Measurements from ENCODE around the gene ACTMAP. TPM values are rescaled to one million over a fixed set of nuclear protein-coding genes. Genes with fewer than 3 reads are reported as not detected.

Gene ACTMAP
- total RNA-seq, 1 experiment from 2014 or later: 39.3 TPM

DNA sequence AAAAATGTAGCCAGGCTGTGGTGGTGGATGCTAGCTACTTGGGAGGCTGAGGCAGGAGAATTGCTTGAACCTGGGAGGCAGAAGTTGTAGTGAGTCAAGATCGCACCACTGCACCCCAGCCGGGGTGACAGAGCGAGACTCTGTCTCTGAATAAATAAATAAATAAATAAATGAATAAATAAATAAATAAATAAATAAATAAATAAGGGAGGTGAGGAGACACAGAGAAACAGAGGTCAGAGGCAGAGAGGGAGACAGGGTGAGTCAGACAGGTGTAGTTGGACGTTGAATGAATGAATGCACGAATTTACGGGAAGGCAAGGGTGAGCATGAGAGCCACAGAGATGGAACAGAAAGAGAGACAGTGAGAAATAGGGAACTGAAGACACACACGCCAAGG lies 30.9 kb upstream of the ACTMAP start:
- Histone ChIP-seq H2AFZ (no peak overlapping the region), H3K27ac (no peak overlapping the region), H3F3A (ENCODE audit: insufficient read depth, low read depth) (peaks cover 27% of the 10 kb centered on the region), H3K9me2 (ENCODE audit: insufficient read depth) (no peaks in the 10 kb centered on the region), H3K27me3 (ENCODE audit: insufficient read depth, low read depth) (no peaks in the 10 kb centered on the region), H3K79me2 (ENCODE audit: low read depth) (no peaks in the 10 kb centered on the region), H3K36me3 (ENCODE audit: low read depth) (no peaks in the 10 kb centered on the region), H3K9me3 (ENCODE audit: insufficient read depth, low read depth) (no peaks in the 10 kb centered on the region), H4K20me1 (ENCODE audit: insufficient read depth) (no peaks in the 10 kb centered on the region; the same call in 1 of the 2 replicates), H3K4me2 (no peak overlapping the region), H3K4me1 (replicated peaks; ENCODE audit: insufficient read depth) (peaks cover 13% of the 10 kb centered on the region), H3K4me3 (no peak overlapping the region)
- DNase-seq: no peak
- ChIA-PET CTCF (no interaction called here), POLR2A (ENCODE audit: unreplicated experiment) (no interaction called here)
- no peak for TF ChIP-seq CTCF (conservative IDR thresholded peaks at IDR 0.05)
- TF ChIP-seq EZH2 (IDR thresholded peaks at IDR 0.05; ENCODE audit: low read depth): no peak
- intact Hi-C loops (cut with micrococcal nuclease; ENCODE audit: unreplicated experiment): no loop called here
- BruUV-seq (replicated peaks): no TSS peak

DNA sequence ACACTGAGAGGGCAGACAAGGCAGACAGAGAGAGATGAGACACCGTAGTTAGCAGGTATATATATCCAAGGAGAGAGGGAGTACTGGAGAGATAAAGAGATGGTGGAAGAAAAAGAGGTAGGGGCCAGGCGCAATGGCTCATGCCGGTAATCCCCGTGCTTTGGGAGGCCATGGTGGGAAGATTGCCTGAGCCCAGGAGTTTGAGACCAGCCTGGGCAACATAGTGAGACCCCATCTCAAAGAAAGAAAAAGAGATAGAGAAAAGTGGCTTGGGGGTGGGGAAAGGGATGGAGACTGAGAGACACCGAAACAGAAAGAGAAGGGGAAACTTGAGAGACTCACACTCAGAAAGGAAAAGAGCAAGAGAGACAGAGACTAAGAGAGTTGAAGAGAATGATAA lies 30.3 kb upstream of the ACTMAP start:
- H3K4me2 ChIP-seq: no peak overlapping the region
- CTCF ChIA-PET: no interaction called here

DNA sequence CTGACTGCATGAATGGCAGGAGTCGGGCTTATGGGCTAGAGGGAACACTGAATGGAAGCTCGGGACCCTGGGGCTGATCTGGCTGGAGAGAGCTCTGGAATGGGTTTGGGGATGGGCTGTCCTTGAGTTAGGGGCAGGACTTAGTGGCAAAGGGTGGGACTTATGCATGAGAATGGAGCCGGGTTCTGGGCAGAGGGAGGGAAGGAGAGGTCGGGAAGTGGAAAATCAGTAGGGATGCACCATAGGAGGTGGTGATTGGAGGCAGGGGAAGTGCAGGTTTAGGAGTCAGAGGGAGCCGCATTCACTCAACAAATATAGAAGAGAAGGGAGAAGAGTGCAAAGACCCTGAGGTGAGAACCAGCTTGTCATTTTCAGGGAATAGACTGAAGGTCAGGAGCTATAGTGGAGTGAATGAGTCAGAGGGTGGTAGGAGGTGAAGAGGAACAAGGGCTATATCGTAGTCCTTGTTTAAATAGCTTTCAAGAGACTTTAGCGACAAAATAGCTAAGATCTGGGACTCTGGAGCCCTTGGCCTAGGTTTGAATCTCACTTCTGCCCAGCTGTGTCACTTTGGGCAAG lies 28.5 kb upstream of the ACTMAP start:
- TF ChIP-seq CTCF (conservative IDR thresholded peaks at IDR 0.05): no peak
- no peak for TF ChIP-seq EZH2 (IDR thresholded peaks at IDR 0.05; ENCODE audit: low read depth)
- peak in 1 of 2 experiments; percentile 50 for DNase-seq
- intact Hi-C loops (cut with micrococcal nuclease; ENCODE audit: unreplicated experiment): loop anchor here (1.0 kb wide), 1 partner anchor 20 kb away; no protein-coding TSS in a partner anchor
- POLR2A ChIA-PET (ENCODE audit: unreplicated experiment): interaction anchor here (0.7 to 2.6 kb wide), 8 partner anchors 20 to 485 kb away, joined by 4 to 22 read pairs (median 6); partner anchors contain the start of genes ACTMAP, AXL, BLVRB and COQ8B
- Histone ChIP-seq H3K79me2 (ENCODE audit: low read depth) (no peaks in the 10 kb centered on the region), H3F3A (ENCODE audit: insufficient read depth, low read depth) (peaks cover 29% of the 10 kb centered on the region), H3K4me3 (peak overlapping the region; percentile 64), H3K36me3 (ENCODE audit: low read depth) (no peaks in the 10 kb centered on the region), H3K27me3 (ENCODE audit: insufficient read depth, low read depth) (no peaks in the 10 kb centered on the region), H3K27ac (peak overlapping the region; percentile 95), H3K9me3 (ENCODE audit: insufficient read depth, low read depth) (no peaks in the 10 kb centered on the region), H2AFZ (peak overlapping the region; percentile 66; the same call in 1 of the 2 replicates), H3K4me2 (peak overlapping the region; percentile 91), H3K4me1 (replicated peaks; ENCODE audit: insufficient read depth) (peaks cover 13% of the 10 kb centered on the region), H4K20me1 (ENCODE audit: insufficient read depth) (no peaks in the 10 kb centered on the region; the same call in 1 of the 2 replicates), H3K9me2 (ENCODE audit: insufficient read depth) (no peaks in the 10 kb centered on the region)
- BruUV-seq (replicated peaks): no TSS peak
- CTCF ChIA-PET: interaction anchor here (0.8 to 2.7 kb wide), 3 partner anchors 20 to 366 kb away, joined by 3 to 11 read pairs (median 3); partner anchors contain the start of gene EGLN2

More for the DNA sequence above, 30.3 kb upstream of the ACTMAP start:
- no peak overlapping the region for H3K27ac ChIP-seq
- POLR2A ChIA-PET (ENCODE audit: unreplicated experiment): interaction anchor here (0.6 kb wide), 1 partner anchor 61 kb away, joined by 35 read pairs; no protein-coding TSS in a partner anchor
- no peaks in the 10 kb centered on the region for H3K79me2 ChIP-seq (ENCODE audit: low read depth)
- H3F3A ChIP-seq (ENCODE audit: insufficient read depth, low read depth): peaks cover 29% of the 10 kb centered on the region
- BruUV-seq (replicated peaks): no TSS peak
- peaks cover 13% of the 10 kb centered on the region for H3K4me1 ChIP-seq (replicated peaks; ENCODE audit: insufficient read depth)
- H2AFZ ChIP-seq: no peak overlapping the region
- no peaks in the 10 kb centered on the region for H3K9me3 ChIP-seq (ENCODE audit: insufficient read depth, low read depth)
- no peak overlapping the region for H3K4me3 ChIP-seq
- no peaks in the 10 kb centered on the region for H3K27me3 ChIP-seq (ENCODE audit: insufficient read depth, low read depth)
- H3K36me3 ChIP-seq (ENCODE audit: low read depth): no peaks in the 10 kb centered on the region
- TF ChIP-seq EZH2 (IDR thresholded peaks at IDR 0.05; ENCODE audit: low read depth): no peak
- TF ChIP-seq CTCF (conservative IDR thresholded peaks at IDR 0.05): no peak
- H4K20me1 ChIP-seq (ENCODE audit: insufficient read depth): no peaks in the 10 kb centered on the region; the same call in 1 of the 2 replicates
- DNase-seq: no peak
- no peaks in the 10 kb centered on the region for H3K9me2 ChIP-seq (ENCODE audit: insufficient read depth)
- intact Hi-C loops (cut with micrococcal nuclease; ENCODE audit: unreplicated experiment): no loop called here
